K562 (cell line): ENCODE data around the gene ERAL1. TPM values are rescaled to one million over a fixed set of nuclear protein-coding genes. Genes with fewer than 3 reads are reported as not detected.
A peak's percentile ranks its signal among the peaks of the same experiment; 100 is the strongest.

Experiments
- DPF2 ChIP-seq: fragments of 450-650 bp; IDR thresholded peaks from 2 replicates; pipeline ENCODE4 v1.6.1; 2016
- EP400 ChIP-seq: fragments of 450-650 bp; IDR thresholded peaks from 2 replicates; pipeline ENCODE4 v1.6.1; 2017; ENCODE audit warnings: antibody characterized with exemption, mild to moderate bottlenecking, moderate library complexity
- ETV1 ChIP-seq: fragments of 450-650 bp; conservative IDR thresholded peaks from 2 replicates; pipeline ENCODE4 v1.6.1; 2016; ENCODE audit warnings: missing genetic modification characterization, control low read depth, low read depth, missing compliant biosample characterization
- FOXK2 ChIP-seq, 2 experiments: fragments of 450-650 bp; IDR thresholded peaks in 1 of 2; conservative IDR thresholded peaks in 1 of 2; 2 replicates each; pipeline ENCODE4 v1.6.1; 2016; ENCODE audit warnings: low read depth in 2 of 2, mild to moderate bottlenecking in 1 of 2
- GTF2A2 ChIP-seq: IDR thresholded peaks from 2 replicates; pipeline ENCODE4 v1.6.1; 2016; ENCODE audit warnings: mild to moderate bottlenecking, missing genetic modification characterization, missing compliant biosample characterization
- JUN ChIP-seq, 2 experiments: sonication (generic) in 1 of 2; formaldehyde crosslinking in 1 of 2; IDR thresholded peaks; 2 replicates each; pipeline versions ENCODE4 v1.6.1 to v1.8.0; 2012 to 2022; ENCODE audit warnings: borderline replicate concordance in 2 of 2, mild to moderate bottlenecking in 2 of 2, improper control_type of control experiment in 1 of 2, low read depth in 1 of 2, low read length in 1 of 2, missing genetic modification reagents in 1 of 2
- L3MBTL2 ChIP-seq: fragments of 450-650 bp; IDR thresholded peaks from 2 replicates; pipeline ENCODE4 v1.6.1; 2016; ENCODE audit warnings: mild to moderate bottlenecking, moderate library complexity
- MYC ChIP-seq, 2 experiments: fragments of 250-450 bp in 1 of 2; sonication (Bioruptor Pico) in 1 of 2; IDR thresholded peaks; 2 replicates each; pipeline versions ENCODE4 v1.5.1 to v1.6.1; 2012 to 2021; ENCODE audit warnings: low read depth in 2 of 2, borderline replicate concordance in 1 of 2, improper control_type of control experiment in 1 of 2, low read length in 1 of 2, mild to moderate bottlenecking in 1 of 2, moderate library complexity in 1 of 2
- NELFE ChIP-seq: IDR thresholded peaks from 2 replicates; pipeline ENCODE4 v1.6.1; 2011; ENCODE audit warnings: mild to moderate bottlenecking; ENCODE audit not compliant: insufficient read depth, insufficient read length
- NR4A1 ChIP-seq, 2 experiments: fragments of 250-450 bp in 1 of 2; fragments of 450-650 bp in 1 of 2; sonication (Bioruptor Pico) in 1 of 2; IDR thresholded peaks; 2 replicates each; pipeline versions ENCODE4 v1.4.0 to v1.6.1; 2016 to 2020; ENCODE audit warnings: mild to moderate bottlenecking in 2 of 2, missing compliant biosample characterization in 1 of 2, missing genetic modification characterization in 1 of 2, moderate library complexity in 1 of 2
- NRF1 ChIP-seq, 2 experiments: fragments of 450-650 bp; IDR thresholded peaks in 1 of 2; conservative IDR thresholded peaks in 1 of 2; 2 replicates each; pipeline ENCODE4 v1.6.1; 2014; ENCODE audit warnings: mild to moderate bottlenecking in 2 of 2
- SMARCA4 ChIP-seq: fragments of 450-650 bp; IDR thresholded peaks from 2 replicates; pipeline ENCODE4 v1.6.1; 2016
- STAG1 ChIP-seq: sonication (generic); formaldehyde crosslinking; IDR thresholded peaks from 2 replicates; pipeline ENCODE4 v1.5.0; 2020; ENCODE audit warnings: missing genetic modification reagents, borderline replicate concordance
- WHSC1 ChIP-seq: IDR thresholded peaks from one replicate; pipeline ENCODE4 v1.6.1; 2012; ENCODE audit warnings: low read length, control low read depth, inconsistent platforms
- ZNF263 ChIP-seq: sonication (generic); formaldehyde crosslinking; IDR thresholded peaks from 2 replicates; pipeline ENCODE4 v1.8.0; 2022; ENCODE audit warnings: mild to moderate bottlenecking, missing genetic modification reagents, borderline replicate concordance
- ZNF778 ChIP-seq: fragments of 450-650 bp; formaldehyde crosslinking; IDR thresholded peaks from 2 replicates; pipeline ENCODE4 v1.4.0; 2020; ENCODE audit warnings: mild to moderate bottlenecking, moderate library complexity
- polyA plus RNA-seq, 8 experiments: library from polyadenylated mRNA; depleted of rRNA in 4 of 8; stranded (reverse) in 5 of 8; unstranded in 3 of 8; fragments of >200 nt; fragmentation: Nextera tagmentation in 2 of 8; fragmentation: Illumina TruSeq in 1 of 8; extraction: Ambion mirVana in 2 of 8; extraction: Trizol in 1 of 8; gene quantifications; 2 replicates each; pipeline versions ENCODE4 v1.2.1 to v1.2.3, GENCODE V29; 2011 to 2014; ENCODE audit warnings: inconsistent platforms in 1 of 8, missing spikeins in 1 of 8
- total RNA-seq, 7 experiments: library from RNA; depleted of rRNA in 6 of 7; stranded (reverse); fragments of >200 nt in 6 of 7; fragmentation: Illumina TruSeq in 2 of 7; extraction: Trizol in 2 of 7; gene quantifications; 2 replicates each; pipeline versions ENCODE4 v1.2.1 to v1.2.3, GENCODE V29; 2011 to 2021; ENCODE audit warnings: low replicate concordance in 1 of 7
- TF ChIP-seq, protein P1 (sequence below), 2 experiments: fragments of 450-650 bp; IDR thresholded peaks; 2 replicates each; pipeline ENCODE4 v1.6.1; 2016
- TF ChIP-seq, protein P2 (sequence below): fragments of 450-650 bp; formaldehyde crosslinking; IDR thresholded peaks from 2 replicates; pipeline ENCODE4 v1.4.0; 2020; ENCODE audit warnings: mild to moderate bottlenecking, mixed read lengths
- TF ChIP-seq, protein P3 (sequence below): sonication (generic); formaldehyde crosslinking; IDR thresholded peaks from 2 replicates; pipeline ENCODE4 v1.9.0; 2022; ENCODE audit warnings: mild to moderate bottlenecking, missing genetic modification reagents
- TF ChIP-seq, protein P4 (sequence below), 2 experiments: fragments of 450-650 bp; IDR thresholded peaks; 2 replicates each; pipeline ENCODE4 v1.6.1; 2018; ENCODE audit warnings: mild to moderate bottlenecking in 2 of 2, low read depth in 1 of 2; ENCODE audit not compliant: partially characterized antibody in 2 of 2

Gene ERAL1
- total and polyA plus RNA-seq, 9 of the 15 experiments (the other 6 are each of a cell fraction or from before 2014, with no cell fraction given), result 37.5 to 351 (median 106) TPM

DNA sequence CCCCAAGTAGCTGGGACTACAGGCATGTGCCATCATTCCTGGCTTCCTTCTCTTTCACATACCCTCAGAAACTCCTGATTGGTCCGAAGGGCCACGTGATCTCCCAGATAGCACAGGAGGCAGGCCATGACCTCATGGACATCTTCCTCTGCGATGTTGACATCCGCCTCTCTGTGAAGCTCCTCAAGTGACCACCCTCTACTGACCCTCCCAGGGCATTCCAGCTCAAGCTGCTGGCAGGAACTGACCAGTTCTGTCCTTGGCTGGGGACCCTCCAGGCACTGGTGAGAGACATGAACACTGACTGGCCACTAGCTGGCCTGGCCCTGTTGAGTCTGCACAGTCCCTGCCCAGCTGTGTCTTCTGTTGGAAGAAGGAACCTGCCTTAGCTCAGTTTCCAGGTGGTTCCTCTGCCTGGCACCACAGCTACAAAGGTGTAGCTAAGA, 5.6 kb downstream of the ERAL1 start (continued):
- TF ChIP-seq, protein P1, sequence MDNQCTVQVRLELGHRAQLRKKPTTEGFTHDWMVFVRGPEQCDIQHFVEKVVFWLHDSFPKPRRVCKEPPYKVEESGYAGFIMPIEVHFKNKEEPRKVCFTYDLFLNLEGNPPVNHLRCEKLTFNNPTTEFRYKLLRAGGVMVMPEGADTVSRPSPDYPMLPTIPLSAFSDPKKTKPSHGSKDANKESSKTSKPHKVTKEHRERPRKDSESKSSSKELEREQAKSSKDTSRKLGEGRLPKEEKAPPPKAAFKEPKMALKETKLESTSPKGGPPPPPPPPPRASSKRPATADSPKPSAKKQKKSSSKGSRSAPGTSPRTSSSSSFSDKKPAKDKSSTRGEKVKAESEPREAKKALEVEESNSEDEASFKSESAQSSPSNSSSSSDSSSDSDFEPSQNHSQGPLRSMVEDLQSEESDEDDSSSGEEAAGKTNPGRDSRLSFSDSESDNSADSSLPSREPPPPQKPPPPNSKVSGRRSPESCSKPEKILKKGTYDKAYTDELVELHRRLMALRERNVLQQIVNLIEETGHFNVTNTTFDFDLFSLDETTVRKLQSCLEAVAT (IDR thresholded peaks at IDR 0.05), result peak in 1 of 2 experiments; percentile 28; a peak in 1 of 4 replicates
- peak; percentile 50 for TF ChIP-seq ETV1 (tag)
- TF ChIP-seq, protein P2, sequence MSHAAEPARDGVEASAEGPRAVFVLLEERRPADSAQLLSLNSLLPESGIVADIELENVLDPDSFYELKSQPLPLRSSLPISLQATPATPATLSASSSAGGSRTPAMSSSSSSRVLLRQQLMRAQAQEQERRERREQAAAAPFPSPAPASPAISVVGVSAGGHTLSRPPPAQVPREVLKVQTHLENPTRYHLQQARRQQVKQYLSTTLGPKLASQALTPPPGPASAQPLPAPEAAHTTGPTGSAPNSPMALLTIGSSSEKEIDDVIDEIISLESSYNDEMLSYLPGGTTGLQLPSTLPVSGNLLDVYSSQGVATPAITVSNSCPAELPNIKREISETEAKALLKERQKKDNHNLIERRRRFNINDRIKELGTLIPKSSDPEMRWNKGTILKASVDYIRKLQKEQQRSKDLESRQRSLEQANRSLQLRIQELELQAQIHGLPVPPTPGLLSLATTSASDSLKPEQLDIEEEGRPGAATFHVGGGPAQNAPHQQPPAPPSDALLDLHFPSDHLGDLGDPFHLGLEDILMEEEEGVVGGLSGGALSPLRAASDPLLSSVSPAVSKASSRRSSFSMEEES (CRISPR knock-in tag), result peak; percentile 91
- peak; percentile 91 to 93 for TF ChIP-seq FOXK2 (conservative IDR thresholded peaks at IDR 0.05 in 1 of 2, IDR thresholded peaks at IDR 0.05 in 1 of 2; ENCODE audit: low read depth in 2 of 2)
- no peak for TF ChIP-seq WHSC1
- no peak for TF ChIP-seq NR4A1 (CRISPR knock-in tag; IDR thresholded peaks at IDR 0.05)
- peak; percentile 87 for TF ChIP-seq NR4A1 (tag; IDR thresholded peaks at IDR 0.05)
- TF ChIP-seq NELFE, result no peak
- TF ChIP-seq MYC (IDR thresholded peaks at IDR 0.05; ENCODE audit: low read depth, low read length), result no peak; the same call in 1 of the 2 replicates
- 0 out of 2 replicates have a peak, but pooled peaks have one; percentile 15 for TF ChIP-seq MYC (CRISPR knock-in tag; IDR thresholded peaks at IDR 0.05; ENCODE audit: borderline replicate concordance, low read depth)
- peak; percentile 76; the same call in 1 of the 2 replicates for TF ChIP-seq JUN (IDR thresholded peaks at IDR 0.05; ENCODE audit: borderline replicate concordance, low read depth, low read length)
- TF ChIP-seq JUN (CRISPR knock-in tag; IDR thresholded peaks at IDR 0.05; ENCODE audit: borderline replicate concordance), result no peak
- no peak for TF ChIP-seq ZNF778 (CRISPR knock-in tag)
- no peak for TF ChIP-seq STAG1 (CRISPR knock-in tag)
- peak; percentile 47 for TF ChIP-seq DPF2
- peak; percentile 63; the same call in 1 of the 2 replicates for TF ChIP-seq EP400
- TF ChIP-seq NRF1 (conservative IDR thresholded peaks at IDR 0.05 in 1 of 2, IDR thresholded peaks at IDR 0.05 in 1 of 2), result peak in 1 of 2 experiments; percentile 38; a peak in 2 of 4 replicates
- TF ChIP-seq, protein P3, sequence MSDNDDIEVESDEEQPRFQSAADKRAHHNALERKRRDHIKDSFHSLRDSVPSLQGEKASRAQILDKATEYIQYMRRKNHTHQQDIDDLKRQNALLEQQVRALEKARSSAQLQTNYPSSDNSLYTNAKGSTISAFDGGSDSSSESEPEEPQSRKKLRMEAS, result peak; percentile 81
- no peak for TF ChIP-seq SMARCA4
- no peak for TF ChIP-seq GTF2A2 (tag)
- TF ChIP-seq, protein P4, sequence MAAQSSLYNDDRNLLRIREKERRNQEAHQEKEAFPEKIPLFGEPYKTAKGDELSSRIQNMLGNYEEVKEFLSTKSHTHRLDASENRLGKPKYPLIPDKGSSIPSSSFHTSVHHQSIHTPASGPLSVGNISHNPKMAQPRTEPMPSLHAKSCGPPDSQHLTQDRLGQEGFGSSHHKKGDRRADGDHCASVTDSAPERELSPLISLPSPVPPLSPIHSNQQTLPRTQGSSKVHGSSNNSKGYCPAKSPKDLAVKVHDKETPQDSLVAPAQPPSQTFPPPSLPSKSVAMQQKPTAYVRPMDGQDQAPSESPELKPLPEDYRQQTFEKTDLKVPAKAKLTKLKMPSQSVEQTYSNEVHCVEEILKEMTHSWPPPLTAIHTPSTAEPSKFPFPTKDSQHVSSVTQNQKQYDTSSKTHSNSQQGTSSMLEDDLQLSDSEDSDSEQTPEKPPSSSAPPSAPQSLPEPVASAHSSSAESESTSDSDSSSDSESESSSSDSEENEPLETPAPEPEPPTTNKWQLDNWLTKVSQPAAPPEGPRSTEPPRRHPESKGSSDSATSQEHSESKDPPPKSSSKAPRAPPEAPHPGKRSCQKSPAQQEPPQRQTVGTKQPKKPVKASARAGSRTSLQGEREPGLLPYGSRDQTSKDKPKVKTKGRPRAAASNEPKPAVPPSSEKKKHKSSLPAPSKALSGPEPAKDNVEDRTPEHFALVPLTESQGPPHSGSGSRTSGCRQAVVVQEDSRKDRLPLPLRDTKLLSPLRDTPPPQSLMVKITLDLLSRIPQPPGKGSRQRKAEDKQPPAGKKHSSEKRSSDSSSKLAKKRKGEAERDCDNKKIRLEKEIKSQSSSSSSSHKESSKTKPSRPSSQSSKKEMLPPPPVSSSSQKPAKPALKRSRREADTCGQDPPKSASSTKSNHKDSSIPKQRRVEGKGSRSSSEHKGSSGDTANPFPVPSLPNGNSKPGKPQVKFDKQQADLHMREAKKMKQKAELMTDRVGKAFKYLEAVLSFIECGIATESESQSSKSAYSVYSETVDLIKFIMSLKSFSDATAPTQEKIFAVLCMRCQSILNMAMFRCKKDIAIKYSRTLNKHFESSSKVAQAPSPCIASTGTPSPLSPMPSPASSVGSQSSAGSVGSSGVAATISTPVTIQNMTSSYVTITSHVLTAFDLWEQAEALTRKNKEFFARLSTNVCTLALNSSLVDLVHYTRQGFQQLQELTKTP (IDR thresholded peaks at IDR 0.05; ENCODE audit: low read depth in 1 of 2, partially characterized antibody in 2 of 2), result peak in 1 of 2 experiments; percentile 20
- peak; percentile 42; the same call in 1 of the 2 replicates for TF ChIP-seq ZNF263 (CRISPR knock-in tag)
- peak; percentile 92 for TF ChIP-seq L3MBTL2
